HCT116 (cell line): ENCODE data around the gene DGCR6L. TPM values are rescaled to one million over a fixed set of nuclear protein-coding genes. Genes with fewer than 3 reads are reported as not detected.

Source experiments
- ATAC-seq: fragments of 200-7000 bp; cut with Tn5 transposase; 2 replicates; pipeline ENCODE4 v1.9.1; 2020; ENCODE audit warnings: mild to moderate bottlenecking, moderate library complexity
- BruUV-seq: library from RNA; stranded (reverse); fragments of 400-500 nt; replicated peaks from 2 replicates; lab custom pipeline; 2021; lab: Mats Ljungman, UMichigan
- CTCF ChIA-PET: fragments of 300-600 bp; sonication (Branson Sonifier 250); formaldehyde crosslinking; loops from one replicate; lab custom pipeline; 2021; ENCODE audit warnings: antibody characterized with exemption; lab: Charles Lee
- POLR2A ChIA-PET: fragments of 300-600, 350-600 bp; sonication (Branson Sonifier 250); formaldehyde crosslinking; loops from one replicate; lab custom pipeline; 2021; ENCODE audit warnings: antibody characterized with exemption; lab: Charles Lee
- RAD21 ChIA-PET, 2 experiments: fragments of 300-600 bp; sonication (Branson Sonifier 250); formaldehyde crosslinking; loops; one replicate each; lab custom pipeline; 2023; ENCODE audit warnings: low total read pairs in 2 of 2; ENCODE audit not compliant: uncharacterized antibody in 2 of 2, unreplicated experiment in 2 of 2, low non-redundant PET in 1 of 2; lab: Charles Lee
- DNase-seq: peaks from one replicate; pipeline ENCODE4 v3.0.0-alpha.2; 2010; ENCODE audit warnings: low read depth, low spot score
- H2AFZ ChIP-seq: fragments of 200-600 bp; shearing (Covaris generic), sonication (generic); 2 replicates; pipeline ENCODE4 v1.6.1; 2017; ENCODE audit warnings: low read depth, mixed run types, mixed read lengths, antibody characterized with exemption, low read length; ENCODE audit not compliant: poor library complexity, severe bottlenecking
- H3K27ac ChIP-seq: 2 replicates; pipeline ENCODE4 v1.5.1; 2012; ENCODE audit warnings: low read depth, low read length
- H3K27me3 ChIP-seq: fragments of 200-600 bp; sonication (generic); 2 replicates; pipeline ENCODE4 v1.6.1; 2016; ENCODE audit warnings: mixed run types, low read length, mixed read lengths; ENCODE audit not compliant: insufficient read depth
- H3K36me3 ChIP-seq, 2 experiments: fragments of 200-500 bp in 1 of 2; fragments of 200-600 bp in 1 of 2; sonication (Bioruptor generic) in 1 of 2; sonication (generic) in 1 of 2; 2 replicates each; pipeline versions ENCODE4 v1.5.1 to v1.6.1; 2014 to 2016; ENCODE audit warnings: low read length in 2 of 2, inconsistent platforms in 1 of 2, mixed read lengths in 1 of 2, mixed run types in 1 of 2; ENCODE audit not compliant: insufficient read depth in 2 of 2, control insufficient read depth in 1 of 2
- H3K4me1 ChIP-seq, 2 experiments: fragments of 200-600 bp in 1 of 2; sonication (generic) in 1 of 2; 2 replicates each; pipeline versions ENCODE4 v1.5.1 to v1.6.1; 2012 to 2017; ENCODE audit warnings: low read length in 2 of 2, inconsistent platforms in 1 of 2, mild to moderate bottlenecking in 1 of 2, mixed read lengths in 1 of 2, mixed run types in 1 of 2, moderate library complexity in 1 of 2; ENCODE audit not compliant: insufficient read depth in 2 of 2, control insufficient read depth in 1 of 2
- H3K4me2 ChIP-seq: fragments of 200-600 bp; sonication (generic); 2 replicates; pipeline ENCODE4 v1.6.1; 2017; ENCODE audit warnings: mixed run types, low read length, mixed read lengths
- H3K4me3 ChIP-seq, 2 experiments: fragments of 200-600 bp in 1 of 2; sonication (generic) in 1 of 2; replicated peaks in 1 of 2; 2 replicates each; pipeline ENCODE4 v1.5.1; 2011 to 2016; ENCODE audit warnings: low read length in 2 of 2, control low read depth in 1 of 2, low read depth in 1 of 2, mild to moderate bottlenecking in 1 of 2, mixed read lengths in 1 of 2, mixed run types in 1 of 2
- H3K79me2 ChIP-seq: fragments of 200-600 bp; sonication (generic); 2 replicates; pipeline ENCODE4 v1.6.1; 2017; ENCODE audit warnings: mild to moderate bottlenecking, mixed run types, low read length, moderate library complexity, mixed read lengths; ENCODE audit not compliant: insufficient read depth
- H3K9ac ChIP-seq: fragments of 200-600 bp; sonication (generic); 2 replicates; pipeline ENCODE4 v1.6.1; 2016; ENCODE audit warnings: low read length, mixed read lengths
- H3K9me2 ChIP-seq: fragments of 200-600 bp; sonication (generic), shearing (Covaris generic); 2 replicates; pipeline ENCODE4 v1.6.1; 2017; ENCODE audit warnings: mixed run types, mild to moderate bottlenecking, moderate library complexity; ENCODE audit not compliant: insufficient read depth
- H3K9me3 ChIP-seq, 2 experiments: fragments of 200-500 bp in 1 of 2; fragments of 200-600 bp in 1 of 2; sonication (Bioruptor generic) in 1 of 2; sonication (generic) in 1 of 2; 2 replicates each; pipeline ENCODE4 v1.6.1; 2014 to 2017; ENCODE audit warnings: low read length in 2 of 2, mixed read lengths in 2 of 2, inconsistent platforms in 1 of 2, low read depth in 1 of 2, mild to moderate bottlenecking in 1 of 2, mixed run types in 1 of 2, moderate library complexity in 1 of 2; ENCODE audit not compliant: control insufficient read depth in 1 of 2, insufficient read depth in 1 of 2
- H4K20me1 ChIP-seq: fragments of 200-600 bp; sonication (generic), shearing (Covaris generic); 2 replicates; pipeline ENCODE4 v1.6.1; 2017; ENCODE audit warnings: mixed run types, mild to moderate bottlenecking, moderate library complexity; ENCODE audit not compliant: insufficient read depth
- ATF3 ChIP-seq: IDR thresholded peaks from 2 replicates; pipeline ENCODE4 v1.6.1; 2012
- CBX3 ChIP-seq: IDR thresholded peaks from 2 replicates; pipeline ENCODE4 v1.6.1; 2012; ENCODE audit warnings: low read depth
- EZH2 ChIP-seq: fragments of 200-600 bp; sonication (generic); IDR thresholded peaks from 2 replicates; pipeline ENCODE4 v1.6.1; 2017; ENCODE audit warnings: antibody characterized with exemption, mixed run types
- EZH2phosphoT487 ChIP-seq: fragments of 200-600 bp; IDR thresholded peaks from 2 replicates; pipeline ENCODE4 v1.6.1; 2018; ENCODE audit warnings: antibody characterized with exemption, borderline replicate concordance
- POLR2A ChIP-seq: IDR thresholded peaks from 2 replicates; pipeline ENCODE4 v1.7.0; 2011; ENCODE audit warnings: borderline replicate concordance; ENCODE audit not compliant: insufficient read depth, insufficient read length; ENCODE audit errors: extremely low read depth
- REST ChIP-seq: IDR thresholded peaks from 2 replicates; pipeline ENCODE4 v1.6.1; 2012; ENCODE audit warnings: low read depth
- SIN3A ChIP-seq: IDR thresholded peaks from 2 replicates; pipeline ENCODE4 v1.6.1; 2012; ENCODE audit warnings: low read depth
- SRF ChIP-seq: IDR thresholded peaks from 2 replicates; pipeline ENCODE4 v1.6.1; 2012; ENCODE audit warnings: low read depth
- TCF7L2 ChIP-seq: IDR thresholded peaks from 2 replicates; pipeline ENCODE4 v1.7.0; 2011; ENCODE audit warnings: borderline replicate concordance, inconsistent platforms; ENCODE audit not compliant: insufficient read depth, insufficient read length; ENCODE audit errors: extremely low read depth
- ZFX ChIP-seq: fragments of 450-650 bp; IDR thresholded peaks from 2 replicates; pipeline ENCODE4 v1.6.1; 2017
- intact Hi-C: fragments of 100-400 bp; cut with micrococcal nuclease; formaldehyde crosslinking; loops from 2 replicates; pipeline ENCODE4 v1.10.0; 2022
- total RNA-seq: library from RNA; stranded (reverse); gene quantifications from one replicate; pipeline ENCODE4 v1.2.1, GENCODE V29; 2021; ENCODE audit not compliant: unreplicated experiment

DGCR6L gene
- total RNA-seq, 1 experiment from 2014 or later, result 44.9 TPM

- Histone ChIP-seq H4K20me1 (no peaks in the 10 kb centered on the region), H3K9me3 (no peaks in the 10 kb centered on the region), H3K9ac (no peak overlapping the region)
- TF ChIP-seq REST (no peak), SRF (no peak), ZFX (no peak), SIN3A (no peak), POLR2A (no peak), EZH2phosphoT487 (no peak), EZH2 (no peak), TCF7L2 (no peak), ATF3 (no peak), CBX3 (no peak)
- TF ChIP-seq, all 23 proteins: peak for 0
- H2AFZ ChIP-seq, result no peak overlapping the region
- no peak overlapping the region for H3K27ac ChIP-seq
- peaks cover 3 to 17% of the 10 kb centered on the region in 2 experiments; a peak in 3 of 4 replicates for H3K4me1 ChIP-seq
- CTCF ChIA-PET, result no interaction called here
- intact Hi-C loops, result no loop called here
- H3K27me3 ChIP-seq, result no peaks in the 10 kb centered on the region
- H3K4me3 ChIP-seq, result no peak overlapping the region
- no peaks in the 10 kb centered on the region for H3K79me2 ChIP-seq
- DNase-seq, result no peak
- no peaks in the 10 kb centered on the region for H3K9me2 ChIP-seq
- ATAC-seq, result no peak
- POLR2A ChIA-PET, result no interaction called here
- RAD21 ChIA-PET, result no interaction called here
- H3K36me3 ChIP-seq, result no peaks in the 10 kb centered on the region
- no TSS peak for BruUV-seq
- no peak overlapping the region for H3K4me2 ChIP-seq
Observed at GRCh38 chr22:20302438-20303228, 17.2 kb downstream of the DGCR6L start.
